Measurements from ENCODE around the gene SUPT4H1. TPM values are rescaled to one million over a fixed set of nuclear protein-coding genes. Genes with fewer than 3 reads are reported as not detected.

The SUPT4H1 gene
- total RNA-seq, 1 donor, result 67.3 TPM

DNA sequence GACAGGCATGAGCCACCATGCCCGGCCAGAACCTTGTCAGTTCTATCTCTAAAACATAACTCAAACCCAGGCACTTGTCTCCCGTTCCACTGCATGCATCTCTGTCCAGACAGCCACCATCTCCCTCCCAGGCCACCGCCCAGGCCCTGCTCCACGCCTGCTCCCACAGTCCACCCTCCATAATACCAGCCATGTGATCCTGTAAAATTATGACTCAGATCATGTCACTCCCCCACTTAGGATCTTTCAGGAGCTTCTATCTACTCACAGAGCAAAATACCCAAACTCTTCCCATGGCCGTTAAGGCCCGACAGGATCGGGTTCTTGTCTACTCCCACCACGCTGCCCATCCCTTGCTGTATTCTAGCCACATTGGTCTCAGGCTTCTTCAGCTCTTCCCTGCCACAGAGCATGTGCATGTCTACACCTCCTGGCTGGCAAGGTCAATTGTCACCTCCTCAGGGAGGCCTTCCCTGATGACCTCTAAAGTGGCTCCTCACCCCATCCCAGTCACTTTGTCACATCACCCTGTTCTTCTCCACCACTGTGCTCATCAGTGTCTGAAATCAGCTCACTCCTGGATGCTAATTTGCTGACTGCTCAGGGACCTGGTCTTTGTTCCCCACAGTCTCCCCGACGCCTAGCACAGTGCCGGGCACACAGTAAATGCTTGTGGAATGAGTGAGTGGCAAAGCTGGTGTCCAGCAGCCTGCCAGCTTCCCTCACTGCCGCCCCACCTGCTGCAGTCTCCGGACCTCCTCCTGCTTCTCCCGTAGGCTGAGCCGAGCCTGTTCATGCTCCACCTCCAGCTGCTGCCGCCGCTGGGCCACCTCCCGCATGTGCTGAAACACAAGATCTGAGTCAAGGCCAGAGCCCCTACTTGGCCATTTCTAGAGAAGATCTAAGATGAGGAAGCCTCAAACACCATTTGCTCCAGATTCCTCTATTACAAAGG, 30.2 kb downstream of the SUPT4H1 start:
- no peak for DNase-seq (ENCODE audit: low read depth in 2 of 3, low spot score in 2 of 3)

DNA sequence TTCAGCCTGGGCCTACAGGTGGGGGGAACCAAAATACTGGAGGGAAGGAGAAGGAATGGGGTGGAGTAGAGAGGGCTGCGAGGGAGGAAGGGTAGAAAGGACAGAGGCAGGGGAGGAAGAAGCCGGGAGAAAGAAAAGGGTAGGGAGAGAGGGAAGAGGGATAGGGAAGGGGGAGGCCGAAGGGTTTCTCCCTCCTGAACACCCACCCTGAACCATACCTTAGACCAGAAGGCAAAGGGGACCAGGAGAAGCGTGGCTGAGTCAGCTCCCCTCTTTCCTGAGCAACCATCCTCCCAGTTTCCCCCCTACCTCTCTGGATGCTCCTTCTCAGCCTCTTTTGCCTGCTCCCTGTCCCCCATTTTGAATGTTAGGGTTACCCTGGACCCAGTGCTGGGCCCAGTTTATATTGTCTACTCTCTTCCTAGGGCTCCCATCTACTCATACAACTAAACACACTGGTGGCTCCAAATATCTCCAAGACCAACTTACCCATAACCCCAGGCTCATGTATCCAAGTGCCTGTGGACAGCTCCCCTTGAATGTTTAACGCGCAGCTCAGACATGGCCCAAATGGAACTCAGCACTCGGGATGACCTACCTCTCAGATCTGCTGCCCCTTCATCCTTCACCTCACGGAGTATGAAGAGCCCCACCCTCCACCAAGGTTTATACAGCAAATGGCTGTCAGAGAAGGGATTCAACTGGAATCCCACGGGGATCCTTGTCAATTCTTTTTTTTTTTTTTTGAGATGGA, 31.3 kb downstream of the SUPT4H1 start:
- no peak for DNase-seq (ENCODE audit: low read depth in 2 of 3, low spot score in 2 of 3)

DNA sequence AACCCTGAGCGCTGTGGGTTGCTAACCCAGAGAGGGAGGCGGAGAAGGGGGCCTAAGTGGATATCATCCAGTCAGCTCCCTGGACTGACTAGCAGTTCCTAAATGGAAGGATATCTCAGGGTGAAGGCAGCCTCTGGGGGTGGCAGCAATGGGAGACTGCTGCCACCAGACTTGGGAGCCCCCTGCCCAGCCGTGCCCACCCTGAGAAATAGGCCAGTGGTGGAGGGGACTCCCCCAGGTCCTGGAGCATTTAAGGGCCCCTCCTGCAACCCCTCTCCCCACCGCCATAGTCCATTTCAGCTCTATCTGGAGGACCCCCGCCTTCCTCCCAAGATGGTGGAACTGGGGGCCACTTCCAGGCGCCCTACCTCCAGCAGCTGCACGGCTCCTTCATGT, 31.8 kb downstream of the SUPT4H1 start:
- no peak for DNase-seq (ENCODE audit: low read depth in 2 of 3, low spot score in 2 of 3)

DNA sequence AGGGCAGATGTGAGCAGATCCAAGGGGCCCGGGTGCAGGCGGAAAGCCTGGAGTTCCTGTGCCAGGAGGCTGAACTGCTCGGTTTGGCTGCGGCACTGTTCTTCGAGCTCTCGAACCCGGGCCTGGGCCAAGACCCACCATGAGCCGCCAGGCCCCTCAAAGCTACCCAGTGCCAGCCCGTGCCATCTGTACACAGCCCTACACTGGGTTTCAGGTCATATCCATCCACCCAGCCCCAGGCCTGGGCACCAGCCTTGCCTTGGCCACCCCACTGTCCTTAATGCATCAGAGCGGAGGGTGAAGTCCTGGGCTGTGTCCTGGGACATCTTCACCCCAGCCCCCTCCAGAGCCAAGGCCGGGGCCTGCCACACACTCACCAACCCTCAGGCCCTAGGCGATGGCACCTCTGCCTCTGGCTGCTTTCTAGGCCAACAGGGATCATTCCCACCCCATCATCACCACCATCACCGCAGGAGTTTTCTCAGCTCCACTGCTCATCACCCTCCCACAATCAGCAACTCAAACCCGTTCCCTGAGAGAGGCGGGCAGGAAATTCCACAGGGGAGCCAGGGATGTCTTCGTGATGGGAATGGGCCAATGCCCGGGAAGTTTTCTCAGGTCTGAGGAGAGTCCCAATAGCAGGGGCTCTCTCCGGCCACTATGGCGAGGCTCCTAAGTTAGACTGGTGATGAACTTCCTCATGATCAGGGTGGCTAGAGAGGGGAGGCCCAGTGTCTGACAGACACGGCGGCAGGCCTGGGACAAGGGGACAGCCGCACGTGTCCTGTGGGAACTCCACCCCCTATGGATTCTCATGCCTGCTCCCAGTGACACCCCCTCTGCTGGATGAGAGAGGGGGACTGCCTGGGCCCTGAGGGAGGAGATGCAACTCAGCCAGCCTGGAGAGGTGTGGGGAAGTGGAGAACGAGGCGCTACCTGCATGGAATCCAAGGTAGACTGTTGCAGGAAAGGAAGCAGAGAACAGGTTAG, 32.5 kb downstream of the SUPT4H1 start:
- no peak for DNase-seq (ENCODE audit: low read depth in 2 of 3, low spot score in 2 of 3)

DNA sequence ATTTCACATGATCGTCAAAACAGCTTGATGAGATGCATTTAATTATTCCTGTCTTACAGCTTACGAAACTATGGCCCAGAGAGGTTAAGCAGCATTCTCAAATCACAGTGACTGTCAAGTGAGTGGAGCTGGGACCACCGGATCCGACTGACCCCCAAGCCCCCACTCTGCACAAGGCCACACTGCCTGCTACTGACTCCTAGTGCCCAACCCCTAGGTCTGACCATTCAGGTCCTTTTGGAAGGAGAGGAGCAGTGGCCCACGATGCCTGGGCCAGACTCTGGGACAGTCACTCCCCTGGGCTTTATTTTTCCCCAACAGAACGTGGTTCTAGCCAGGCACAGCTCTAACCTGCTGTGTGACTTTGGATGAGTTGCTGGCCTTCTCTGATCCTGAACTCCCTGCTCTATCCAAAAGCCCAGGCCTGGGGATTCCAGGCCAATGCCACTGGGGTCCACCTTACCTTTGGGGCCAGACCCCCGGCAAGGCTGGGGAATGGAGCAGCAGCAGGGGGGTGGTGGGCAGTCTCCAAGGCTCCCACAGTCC, 33.3 kb downstream of the SUPT4H1 start:
- DNase-seq (ENCODE audit: low read depth in 2 of 3, low spot score in 2 of 3), result no peak

DNA sequence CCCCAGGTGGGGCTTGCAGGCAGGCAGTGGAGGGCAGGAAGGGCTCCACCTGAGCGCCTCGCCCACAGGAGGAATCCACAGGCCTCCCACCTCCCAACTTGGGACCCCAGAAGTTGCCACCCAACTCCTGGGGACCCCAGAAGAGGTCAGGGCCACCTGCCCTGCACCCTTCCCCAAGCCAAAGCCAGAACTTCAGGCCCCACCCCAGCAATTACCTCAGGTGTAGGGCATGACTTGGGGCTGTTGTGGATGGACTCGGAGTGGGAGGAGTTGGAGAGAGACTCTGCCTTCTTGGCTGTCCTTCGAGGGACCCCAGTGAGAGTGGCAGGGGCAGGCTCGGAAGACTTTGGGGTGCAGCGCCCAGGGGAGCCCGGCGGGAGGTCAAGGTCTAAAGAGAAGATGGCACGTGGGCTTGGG, 33.9 kb downstream of the SUPT4H1 start:
- no peak for DNase-seq (ENCODE audit: low read depth in 2 of 3, low spot score in 2 of 3)

DNA sequence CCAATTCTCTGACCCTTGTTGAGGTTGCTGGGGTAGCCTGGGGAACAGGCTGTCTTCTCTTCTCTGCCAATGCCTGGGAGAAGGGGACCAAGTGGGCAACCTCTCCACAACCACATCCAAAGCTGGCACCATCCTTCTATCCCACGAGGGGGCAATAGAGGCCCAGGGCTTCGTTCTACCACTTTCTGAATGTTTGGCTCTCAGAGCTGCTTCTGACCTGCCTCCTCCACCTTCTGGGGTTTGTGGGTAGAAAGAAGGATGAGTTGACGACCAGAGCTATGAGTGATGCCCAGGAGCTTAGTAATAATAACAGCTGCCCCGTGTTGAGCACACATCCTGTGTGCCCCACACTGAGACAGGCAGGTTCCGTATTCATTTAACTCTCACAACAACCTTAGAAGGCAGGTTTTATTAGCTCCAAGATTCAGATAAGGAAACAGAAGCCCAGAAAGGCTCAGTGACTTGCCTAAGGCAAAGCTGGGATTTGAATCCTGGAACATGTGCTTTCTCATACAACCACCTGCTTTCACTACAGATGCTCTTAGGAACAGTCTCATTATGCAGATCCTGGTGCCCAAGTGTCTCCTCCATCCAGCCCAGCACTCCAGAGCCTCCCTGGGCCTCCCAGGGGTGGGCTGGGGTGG, 34.5 kb downstream of the SUPT4H1 start:
- peak in 2 of 3 donors; percentile 83 to 89 for DNase-seq (ENCODE audit: low read depth in 2 of 3, low spot score in 2 of 3)

DNA sequence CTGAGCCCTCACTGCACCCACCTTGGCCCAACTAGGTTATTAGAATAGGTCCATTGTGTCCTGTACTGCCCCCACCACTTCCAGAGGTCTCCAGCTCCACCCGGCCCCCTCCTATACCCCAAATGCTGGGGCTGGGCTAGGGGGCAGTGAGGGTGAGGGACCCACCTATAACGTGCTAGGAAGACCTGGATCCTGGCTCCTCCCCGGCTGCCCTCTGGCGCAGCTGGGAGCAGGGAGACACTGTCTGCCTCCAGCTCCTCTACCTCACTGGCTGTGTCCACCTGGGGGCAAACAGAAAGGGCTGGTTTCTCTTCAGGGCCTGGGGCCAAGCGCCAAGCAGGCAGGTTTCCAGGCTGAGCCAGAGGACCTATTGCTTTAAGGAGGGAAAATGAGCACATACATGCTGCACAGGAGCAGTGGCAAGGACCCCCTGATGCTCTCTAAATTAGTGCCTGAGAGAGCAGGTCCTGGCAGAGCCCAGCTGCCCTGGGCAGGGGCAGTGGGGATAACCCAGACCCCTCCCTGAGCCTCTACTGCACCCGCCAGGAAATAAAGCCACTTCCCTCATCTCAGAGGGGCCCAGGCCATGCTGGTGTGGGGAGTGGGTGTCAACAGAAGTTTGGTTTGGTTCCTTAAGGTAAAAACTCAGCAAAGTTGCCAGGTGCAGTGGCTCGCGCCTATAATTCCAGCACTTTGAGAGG, 35.6 kb downstream of the SUPT4H1 start:
- DNase-seq (ENCODE audit: low read depth in 2 of 3, low spot score in 2 of 3), result no peak

DNA sequence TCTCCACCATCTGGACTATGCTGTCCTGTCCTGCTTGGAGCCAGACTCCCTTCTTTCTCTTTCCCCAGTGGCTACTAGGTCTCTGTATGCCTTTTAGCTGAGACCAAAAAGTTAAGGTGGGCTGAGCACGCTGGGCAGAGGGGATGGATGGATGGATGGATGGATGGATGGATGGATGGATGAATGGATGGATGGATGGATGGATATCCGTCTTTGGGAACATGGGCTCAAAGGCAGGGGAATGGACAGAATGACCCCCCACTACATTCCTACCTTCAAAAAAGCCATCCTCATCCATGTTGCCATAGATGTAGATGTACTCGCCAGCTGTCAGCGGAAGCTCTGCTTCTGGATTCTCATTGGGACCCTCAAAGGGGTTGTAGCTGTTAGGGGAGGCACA, 36.3 kb downstream of the SUPT4H1 start:
- DNase-seq (ENCODE audit: low read depth in 2 of 3, low spot score in 2 of 3), result no peak

DNA sequence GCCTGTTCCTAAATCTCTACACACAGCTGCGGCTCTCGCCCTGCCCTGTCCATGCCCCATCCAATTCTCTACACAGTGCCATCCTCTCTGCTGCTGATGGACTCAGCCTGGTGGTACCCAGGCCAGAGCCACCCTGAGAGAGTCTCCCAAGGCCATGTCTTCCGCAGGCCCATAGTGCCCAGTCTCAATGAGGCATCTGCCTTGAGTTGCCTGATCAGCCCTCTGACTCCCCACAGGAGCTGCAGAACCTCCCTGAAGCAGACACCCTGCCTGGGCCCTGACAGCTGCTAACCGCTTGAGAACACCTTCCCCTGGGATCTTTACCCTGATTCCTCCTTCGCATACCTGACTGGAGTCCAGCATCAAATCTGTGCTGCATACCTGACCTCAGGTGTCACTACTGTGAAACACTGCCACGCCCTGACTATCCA, 36.7 kb downstream of the SUPT4H1 start:
- DNase-seq (ENCODE audit: low read depth in 2 of 3, low spot score in 2 of 3), result no peak

DNA sequence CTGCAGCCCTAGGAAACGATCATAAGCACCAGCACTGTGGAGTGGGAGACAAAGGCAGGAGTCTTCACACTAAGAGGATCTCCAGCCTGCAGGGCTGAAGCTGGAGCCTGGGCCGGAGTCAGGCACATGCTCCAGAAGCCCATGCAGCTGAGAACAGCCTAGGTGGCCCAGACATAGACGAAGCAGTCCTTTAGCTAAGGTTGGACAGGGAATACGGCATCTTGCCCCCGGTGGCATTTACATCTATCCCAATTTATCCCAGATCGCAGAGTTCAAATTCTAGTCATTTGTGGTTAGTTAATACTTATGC, 37.3 kb downstream of the SUPT4H1 start:
- DNase-seq (ENCODE audit: low read depth in 2 of 3, low spot score in 2 of 3), result no peak

DNA sequence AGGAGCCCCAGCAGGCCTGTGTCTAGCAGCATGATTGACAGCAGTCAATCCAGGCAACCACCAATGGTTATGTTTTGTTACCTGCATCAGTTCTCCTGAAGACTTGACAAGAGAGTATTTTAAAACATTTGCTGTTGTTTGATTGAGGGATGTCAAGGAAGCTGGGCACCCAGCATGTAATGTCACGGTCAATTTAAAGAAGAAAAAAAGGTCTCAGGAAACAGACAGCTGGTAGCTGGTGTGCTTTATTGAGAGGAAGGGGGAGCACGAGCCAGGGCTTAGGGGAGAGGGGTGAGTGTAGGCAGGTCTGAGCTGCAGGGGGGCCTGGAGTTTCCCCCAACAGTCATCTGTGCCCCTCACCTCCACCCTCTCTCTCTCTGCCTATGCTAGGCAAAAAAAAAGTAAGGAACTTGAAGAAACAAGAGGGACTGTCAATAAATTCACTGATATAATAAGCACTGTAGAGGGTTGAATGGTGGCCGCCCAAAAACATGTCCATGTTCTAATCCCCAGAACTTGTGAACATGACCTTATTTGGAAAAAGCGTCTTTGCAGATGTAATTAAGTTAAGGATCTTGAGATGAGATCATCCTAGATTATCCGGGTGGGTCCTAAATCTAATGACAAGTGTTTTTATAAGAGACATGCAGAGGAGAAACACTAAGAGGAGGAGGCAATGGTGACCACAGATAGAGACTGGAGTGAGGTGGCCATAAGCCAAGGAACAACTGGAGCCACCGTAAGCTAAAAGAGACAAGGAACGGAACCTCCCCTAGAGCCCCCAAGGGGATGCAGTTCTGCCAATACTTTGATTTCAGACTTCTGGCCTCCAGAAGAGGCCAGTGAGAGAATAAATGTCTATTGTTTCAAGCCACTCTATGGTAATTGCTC, 37.9 kb downstream of the SUPT4H1 start:
- no peak for DNase-seq (ENCODE audit: low read depth in 2 of 3, low spot score in 2 of 3)

DNA sequence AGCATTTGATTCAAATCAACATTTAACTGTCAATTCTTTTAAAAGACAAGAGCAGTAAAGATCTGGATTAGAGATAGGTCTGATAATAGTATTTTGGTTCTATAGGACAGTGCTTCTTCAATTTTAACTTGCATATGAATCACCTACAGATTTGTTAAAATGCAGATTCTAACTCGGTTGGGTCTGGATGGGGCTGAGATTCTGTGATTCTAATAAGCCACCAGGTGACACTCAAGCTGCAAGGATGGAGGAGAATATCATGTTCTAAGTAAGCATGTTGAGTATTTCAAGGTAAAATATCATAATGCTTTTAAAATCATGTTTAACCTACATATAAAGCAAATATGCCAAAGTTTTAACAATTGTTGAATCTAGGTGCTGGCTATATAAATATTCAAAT, 39.2 kb downstream of the SUPT4H1 start:
- no peak for DNase-seq (ENCODE audit: low read depth in 2 of 3, low spot score in 2 of 3)

DNA sequence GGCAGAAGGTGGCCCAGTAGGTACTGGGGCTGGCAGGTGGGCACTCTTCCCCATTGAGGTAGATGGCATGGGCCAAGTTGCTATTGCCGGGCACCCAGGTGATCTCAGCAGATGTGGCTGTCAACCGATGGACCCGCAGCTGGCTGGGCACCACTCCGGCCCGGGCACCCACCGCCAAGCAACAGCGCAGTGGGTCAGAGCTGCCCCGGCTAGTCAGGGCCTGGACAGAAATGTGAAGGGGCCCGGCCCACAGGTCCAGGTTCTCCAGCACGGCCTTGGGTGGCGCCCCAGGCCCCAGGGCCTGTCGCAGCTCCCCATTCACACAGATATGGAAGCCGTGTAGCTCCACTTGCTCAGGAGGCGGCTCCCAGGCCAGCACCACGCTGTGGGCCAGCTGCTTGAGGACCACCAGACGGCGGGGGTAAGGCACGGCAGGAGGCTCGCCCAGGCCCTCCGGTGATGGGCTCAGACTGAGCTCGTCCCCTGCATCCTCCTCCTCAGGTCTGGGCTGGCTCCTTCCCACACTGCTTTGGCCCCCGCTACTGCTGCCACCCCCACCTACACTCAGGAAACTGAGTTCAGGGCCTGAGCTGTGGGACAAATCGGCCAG, 39.9 kb downstream of the SUPT4H1 start:
- no peak for DNase-seq (ENCODE audit: low read depth in 2 of 3, low spot score in 2 of 3)

DNA sequence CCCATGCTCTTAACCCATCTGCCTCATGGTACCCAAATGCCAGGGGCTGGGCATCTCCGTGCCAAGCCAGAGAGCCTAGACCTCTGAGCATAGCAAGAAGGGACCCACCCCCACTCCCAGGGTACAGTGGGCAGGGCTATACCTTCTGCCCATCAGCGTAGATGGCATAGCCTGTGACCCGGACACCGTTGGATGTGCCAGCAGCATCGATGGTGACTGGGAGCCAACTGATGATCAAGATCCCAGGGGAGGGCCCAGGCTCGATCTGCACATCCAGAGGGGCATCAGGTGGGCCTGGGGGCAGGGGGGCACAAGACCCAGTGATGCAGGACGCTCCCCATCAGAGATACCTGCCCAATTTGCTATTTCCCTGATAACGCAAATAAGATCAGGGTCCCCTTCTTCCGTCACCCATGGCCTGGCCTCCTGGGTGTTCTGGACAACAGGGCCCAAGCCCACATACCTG, 40.5 kb downstream of the SUPT4H1 start:
- DNase-seq (ENCODE audit: low read depth in 2 of 3, low spot score in 2 of 3), result no peak

DNA sequence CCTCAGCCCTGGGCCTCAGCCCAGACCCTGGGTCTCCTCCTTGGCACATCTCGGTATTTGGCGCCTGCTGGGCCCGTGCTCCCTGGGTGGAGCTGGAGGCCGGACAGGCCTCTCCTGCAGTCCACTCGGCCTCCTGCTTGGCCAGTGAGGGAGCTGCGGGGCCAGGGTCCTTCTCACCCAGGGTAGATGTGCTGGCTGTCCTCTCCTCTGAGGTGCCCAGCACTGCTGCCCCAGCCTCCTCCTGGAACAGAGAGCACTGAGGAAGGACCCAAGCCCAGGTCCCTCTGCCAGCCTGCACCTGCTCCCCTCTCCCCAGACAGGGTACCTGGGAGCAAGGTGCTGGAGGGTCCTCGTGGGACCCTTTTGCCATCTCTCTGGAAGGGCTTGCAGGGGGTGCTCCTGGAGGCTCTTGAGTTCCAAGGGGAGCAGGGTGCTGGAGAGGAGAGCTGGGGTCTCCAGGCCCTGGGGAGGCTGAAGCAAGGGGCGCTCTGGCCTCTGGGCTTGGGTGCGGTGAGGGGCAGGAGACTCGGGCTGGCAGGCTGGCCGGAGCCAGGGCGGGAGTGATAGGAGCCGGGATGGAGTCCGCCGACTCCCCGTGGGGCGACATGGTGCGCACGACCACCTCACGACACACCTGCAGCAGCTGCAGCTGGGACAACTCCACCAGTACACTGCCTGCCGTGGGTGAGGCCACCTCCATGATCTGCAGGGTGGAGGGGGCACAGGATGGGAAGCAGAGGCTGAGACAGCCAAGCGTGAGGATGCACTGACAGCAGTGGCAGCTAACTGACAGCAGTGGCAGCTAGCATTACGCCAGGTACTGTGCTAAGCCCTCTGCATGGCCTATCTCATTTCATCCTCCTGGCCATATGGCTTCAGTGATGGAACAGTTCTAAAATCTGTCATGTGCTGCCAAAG, 41.2 kb downstream of the SUPT4H1 start:
- no peak for DNase-seq (ENCODE audit: low read depth in 2 of 3, low spot score in 2 of 3)

DNA sequence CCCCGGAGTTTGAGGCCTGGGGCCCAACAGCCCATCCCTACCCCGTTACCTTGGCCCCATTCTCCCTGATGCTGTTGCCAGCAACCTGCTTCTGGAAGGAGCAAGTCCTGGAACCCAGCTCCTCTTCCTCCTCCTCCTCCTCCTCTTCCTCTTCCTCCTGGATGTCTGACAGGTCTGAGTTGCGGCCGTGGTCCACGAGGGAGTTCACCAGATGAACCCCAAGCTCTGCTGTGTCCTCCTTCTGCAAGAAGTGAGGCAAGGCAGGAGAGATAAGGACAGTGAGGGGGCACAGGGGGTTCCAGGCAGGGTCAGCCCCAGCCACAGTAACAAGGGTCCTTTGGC, 42.1 kb downstream of the SUPT4H1 start:
- no peak for DNase-seq (ENCODE audit: low read depth in 2 of 3, low spot score in 2 of 3)

All from hematopoietic multipotent progenitor cell (in vitro differentiated cells).